ENCODE data around the gene GIPC3. TPM values are rescaled to one million over a fixed set of nuclear protein-coding genes. Genes with fewer than 3 reads are reported as not detected.

GIPC3 gene
- polyA plus RNA-seq, 1 donor: 1.6 TPM

DNA sequence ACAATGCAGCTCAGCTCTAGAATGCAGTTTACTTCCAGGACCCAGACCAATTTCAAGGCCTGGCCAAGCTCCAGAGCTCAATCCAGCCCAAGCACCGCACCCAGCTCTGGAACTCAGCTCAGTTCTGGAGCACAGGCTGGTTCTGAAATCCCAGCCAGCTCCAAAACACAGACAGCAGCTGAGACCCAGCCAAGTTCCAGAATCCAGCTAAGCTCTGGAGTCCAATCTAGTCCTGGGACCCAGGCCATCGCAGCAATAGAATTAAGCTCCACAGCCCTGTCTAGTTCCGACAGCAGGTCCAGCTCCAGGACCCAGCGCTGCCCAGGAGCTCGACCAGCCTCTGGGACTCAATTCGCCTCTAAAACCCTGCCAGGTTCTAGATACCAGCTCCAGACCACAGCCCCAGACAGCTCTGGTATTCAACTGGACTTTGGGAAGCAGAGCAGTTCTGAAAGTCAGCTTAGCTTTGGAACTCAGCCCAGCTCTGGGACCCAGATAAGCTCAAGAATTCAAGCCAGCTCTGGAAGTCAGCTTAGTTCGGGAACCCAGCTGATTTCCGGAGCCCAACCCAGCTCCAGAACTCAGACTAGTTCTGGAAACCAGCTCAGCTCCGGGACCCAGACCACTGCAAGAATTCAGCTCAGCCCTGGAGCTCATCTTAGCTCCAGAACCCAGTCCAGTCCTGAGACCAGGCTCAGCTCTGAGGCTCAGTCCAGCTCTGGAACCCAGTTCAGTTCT, 6.8 kb downstream of the GIPC3 start:
- peaks cover 5% of the 10 kb centered on the region for H3K9me3 ChIP-seq (ENCODE audit: control insufficient read depth, low read depth, low read length)
- no peak overlapping the region for H3K4me3 ChIP-seq (ENCODE audit: low read length)
- no peak for DNase-seq
- no peaks in the 10 kb centered on the region for H3K4me1 ChIP-seq (ENCODE audit: control insufficient read depth, insufficient read depth, low read length)
- H3K27me3 ChIP-seq (ENCODE audit: control insufficient read depth, insufficient read depth, low read length): peaks cover 3% of the 10 kb centered on the region
- no CpG with 5 or more reads among the region's 9 CpGs for WGBS (ENCODE audit: insufficient coverage, low lambda C conversion rate)
- H3K36me3 ChIP-seq (ENCODE audit: control insufficient read depth, insufficient read depth, low read length): no peaks in the 10 kb centered on the region
- no peak overlapping the region for H3K27ac ChIP-seq (ENCODE audit: low read length)

DNA sequence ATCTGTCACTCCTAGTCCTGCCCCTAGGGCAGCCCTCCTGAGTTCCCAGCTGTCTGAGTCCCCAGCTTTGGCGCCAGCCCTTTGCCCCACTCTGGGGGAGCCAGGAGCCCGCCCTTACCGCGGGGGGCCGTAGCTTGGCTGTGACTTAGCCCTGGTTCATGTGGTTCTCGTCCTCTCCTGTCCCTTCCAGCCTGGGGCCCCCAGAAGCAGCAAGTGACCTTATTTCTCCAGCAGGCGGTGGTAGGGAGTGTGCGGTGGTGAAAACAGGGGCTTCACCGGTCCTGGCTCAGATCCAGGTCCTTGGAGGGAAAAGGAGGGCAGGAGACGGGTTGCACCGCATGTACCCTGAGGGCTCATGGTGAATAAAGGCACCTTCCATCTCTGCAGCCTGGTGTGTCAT, 7.9 kb downstream of the GIPC3 start:
- no CpG with 5 or more reads among the region's 11 CpGs for WGBS (ENCODE audit: insufficient coverage, low lambda C conversion rate)
- Histone ChIP-seq H3K27ac (ENCODE audit: low read length) (no peak overlapping the region), H3K36me3 (ENCODE audit: control insufficient read depth, insufficient read depth, low read length) (no peaks in the 10 kb centered on the region), H3K4me3 (ENCODE audit: low read length) (no peak overlapping the region), H3K4me1 (ENCODE audit: control insufficient read depth, insufficient read depth, low read length) (no peaks in the 10 kb centered on the region), H3K27me3 (ENCODE audit: control insufficient read depth, insufficient read depth, low read length) (peaks cover 3% of the 10 kb centered on the region), H3K9me3 (ENCODE audit: control insufficient read depth, low read depth, low read length) (peaks cover 5% of the 10 kb centered on the region)
- DNase-seq: no peak

DNA sequence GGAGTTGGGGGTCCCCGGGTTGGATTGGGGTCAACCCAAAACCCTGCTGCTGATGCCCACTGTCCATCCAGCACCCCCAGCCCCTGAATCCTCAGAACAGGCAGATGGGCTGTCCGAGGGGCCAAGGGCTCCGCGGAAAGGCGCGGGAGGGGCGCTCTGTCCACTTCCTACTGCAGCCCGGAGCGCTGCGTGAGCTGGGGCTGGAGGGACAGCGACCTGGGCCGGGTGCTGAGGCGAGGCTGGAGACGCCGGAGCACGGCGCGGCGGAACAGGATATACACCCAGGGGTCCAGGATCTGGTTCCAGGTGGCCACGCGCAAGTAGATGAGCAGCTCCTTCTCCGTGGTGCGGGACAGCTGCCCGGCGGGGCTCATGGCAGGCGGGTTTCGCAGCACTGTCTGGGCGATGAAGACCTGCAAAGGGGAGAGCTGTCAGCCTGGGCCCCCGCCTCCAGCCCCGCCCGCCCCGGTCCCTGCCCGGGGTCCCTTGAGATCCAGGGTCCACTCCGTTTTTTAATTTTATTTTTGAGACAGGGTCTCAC, 10.3 kb downstream of the GIPC3 start:
- Histone ChIP-seq H3K4me3 (ENCODE audit: low read length) (no peak overlapping the region), H3K27me3 (ENCODE audit: control insufficient read depth, insufficient read depth, low read length) (peaks cover 3% of the 10 kb centered on the region), H3K27ac (ENCODE audit: low read length) (no peak overlapping the region), H3K36me3 (ENCODE audit: control insufficient read depth, insufficient read depth, low read length) (no peaks in the 10 kb centered on the region), H3K9me3 (ENCODE audit: control insufficient read depth, low read depth, low read length) (peaks cover 8% of the 10 kb centered on the region), H3K4me1 (ENCODE audit: control insufficient read depth, insufficient read depth, low read length) (no peaks in the 10 kb centered on the region)
- no CpG with 5 or more reads among the region's 34 CpGs for WGBS (ENCODE audit: insufficient coverage, low lambda C conversion rate)
- DNase-seq: no peak

DNA sequence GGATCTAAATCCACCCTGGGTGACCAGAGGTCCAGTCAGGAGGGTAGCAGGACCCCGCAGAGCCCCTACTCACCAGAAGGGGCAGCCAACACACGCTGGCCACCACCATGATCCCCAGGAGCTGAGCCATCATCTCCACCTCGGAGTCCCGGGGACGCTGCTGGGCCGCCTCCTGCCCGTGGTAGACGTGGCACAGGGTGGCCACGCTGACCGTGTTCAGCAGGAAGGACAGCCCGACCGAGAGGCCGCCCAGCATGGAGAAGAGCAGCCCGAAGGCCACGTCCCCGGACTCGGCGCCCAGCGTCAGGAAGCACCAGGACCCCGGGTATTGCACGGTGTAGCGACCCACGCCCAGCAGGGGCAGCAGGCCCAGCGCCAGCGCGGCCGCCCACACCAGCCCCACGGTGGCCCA, 14.5 kb downstream of the GIPC3 start:
- Histone ChIP-seq H3K4me1 (ENCODE audit: control insufficient read depth, insufficient read depth, low read length) (peaks cover 4% of the 10 kb centered on the region), H3K4me3 (ENCODE audit: low read length) (no peak overlapping the region), H3K9me3 (ENCODE audit: control insufficient read depth, low read depth, low read length) (peaks cover 8% of the 10 kb centered on the region), H3K36me3 (ENCODE audit: control insufficient read depth, insufficient read depth, low read length) (no peaks in the 10 kb centered on the region), H3K27me3 (ENCODE audit: control insufficient read depth, insufficient read depth, low read length) (peaks cover 3% of the 10 kb centered on the region), H3K27ac (ENCODE audit: low read length) (no peak overlapping the region)
- WGBS (ENCODE audit: insufficient coverage, low lambda C conversion rate): no CpG with 5 or more reads among the region's 28 CpGs
- no peak for DNase-seq

DNA sequence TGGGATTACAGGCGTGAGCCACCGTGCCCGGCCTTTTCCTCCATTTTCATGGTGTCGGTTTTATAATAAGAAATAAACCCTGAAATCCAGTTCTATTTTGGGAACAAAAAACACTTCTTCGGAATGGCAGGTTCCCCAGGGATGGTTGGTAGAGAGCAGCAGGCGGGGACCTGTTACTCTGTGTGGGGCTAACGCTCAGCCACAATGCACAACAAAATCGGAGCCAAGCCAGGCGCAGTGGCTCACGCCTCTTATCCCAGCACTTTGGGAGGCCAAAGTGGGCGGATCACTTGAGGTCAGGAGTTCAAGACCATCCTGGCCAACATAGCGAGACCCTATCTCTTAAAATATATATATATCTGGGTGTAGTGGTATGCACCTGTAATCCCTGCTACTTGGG, 15.7 kb downstream of the GIPC3 start:
- Histone ChIP-seq H3K36me3 (ENCODE audit: control insufficient read depth, insufficient read depth, low read length) (no peaks in the 10 kb centered on the region), H3K27ac (ENCODE audit: low read length) (no peak overlapping the region)
- WGBS (ENCODE audit: insufficient coverage, low lambda C conversion rate): no CpG with 5 or more reads among the region's 12 CpGs

DNA sequence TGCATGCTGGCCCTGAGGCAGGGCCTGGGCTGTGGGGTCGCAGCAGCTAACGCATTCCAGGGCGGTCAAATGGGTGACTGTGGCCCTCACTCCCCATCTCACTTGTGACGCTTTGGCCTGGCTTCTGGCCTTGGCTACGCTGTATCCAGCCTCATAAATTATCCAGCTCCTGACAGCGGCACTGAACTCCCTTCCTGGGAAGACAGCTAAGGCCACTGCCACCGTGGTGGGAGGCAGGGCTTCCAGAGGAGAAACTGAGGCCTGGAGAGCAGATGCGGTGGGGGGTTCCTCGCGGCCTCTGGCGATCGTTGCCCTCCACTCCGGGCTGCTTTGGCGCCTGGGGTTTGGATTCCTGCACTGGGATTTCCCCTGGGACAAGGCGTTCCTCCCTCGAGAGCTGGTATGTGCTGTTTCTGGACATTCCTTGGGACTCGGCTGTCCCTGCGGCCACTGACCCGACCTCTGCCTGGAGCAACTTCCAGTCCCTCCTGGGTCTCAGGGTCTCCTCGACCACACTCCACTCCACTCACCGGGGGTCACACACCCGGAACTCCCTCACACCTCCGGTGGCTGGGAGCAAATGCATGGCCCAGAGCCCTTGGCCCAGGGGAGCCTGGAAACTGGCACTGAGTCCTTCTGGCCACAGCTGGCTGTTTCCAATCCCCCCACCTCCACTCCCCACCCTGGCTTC, 18.0 kb downstream of the GIPC3 start:
- no peaks in the 10 kb centered on the region for H3K36me3 ChIP-seq (ENCODE audit: control insufficient read depth, insufficient read depth, low read length)
- H3K27me3 ChIP-seq (ENCODE audit: control insufficient read depth, insufficient read depth, low read length): peaks cover 29% of the 10 kb centered on the region
- H3K27ac ChIP-seq (ENCODE audit: low read length): no peak overlapping the region
- DNase-seq: no peak
- no peak overlapping the region for H3K4me3 ChIP-seq (ENCODE audit: low read length)
- WGBS (ENCODE audit: insufficient coverage, low lambda C conversion rate): no CpG with 5 or more reads among the region's 23 CpGs
- peaks cover 11% of the 10 kb centered on the region for H3K4me1 ChIP-seq (ENCODE audit: control insufficient read depth, insufficient read depth, low read length)
- H3K9me3 ChIP-seq (ENCODE audit: control insufficient read depth, low read depth, low read length): peaks cover 12% of the 10 kb centered on the region

More for the DNA sequence above, 15.7 kb downstream of the GIPC3 start:
- peaks cover 7% of the 10 kb centered on the region for H3K4me1 ChIP-seq (ENCODE audit: control insufficient read depth, insufficient read depth, low read length)
- no peak overlapping the region for H3K4me3 ChIP-seq (ENCODE audit: low read length)
- H3K27me3 ChIP-seq (ENCODE audit: control insufficient read depth, insufficient read depth, low read length): peaks cover 12% of the 10 kb centered on the region
- DNase-seq: no peak
- peaks cover 9% of the 10 kb centered on the region for H3K9me3 ChIP-seq (ENCODE audit: control insufficient read depth, low read depth, low read length)

DNA sequence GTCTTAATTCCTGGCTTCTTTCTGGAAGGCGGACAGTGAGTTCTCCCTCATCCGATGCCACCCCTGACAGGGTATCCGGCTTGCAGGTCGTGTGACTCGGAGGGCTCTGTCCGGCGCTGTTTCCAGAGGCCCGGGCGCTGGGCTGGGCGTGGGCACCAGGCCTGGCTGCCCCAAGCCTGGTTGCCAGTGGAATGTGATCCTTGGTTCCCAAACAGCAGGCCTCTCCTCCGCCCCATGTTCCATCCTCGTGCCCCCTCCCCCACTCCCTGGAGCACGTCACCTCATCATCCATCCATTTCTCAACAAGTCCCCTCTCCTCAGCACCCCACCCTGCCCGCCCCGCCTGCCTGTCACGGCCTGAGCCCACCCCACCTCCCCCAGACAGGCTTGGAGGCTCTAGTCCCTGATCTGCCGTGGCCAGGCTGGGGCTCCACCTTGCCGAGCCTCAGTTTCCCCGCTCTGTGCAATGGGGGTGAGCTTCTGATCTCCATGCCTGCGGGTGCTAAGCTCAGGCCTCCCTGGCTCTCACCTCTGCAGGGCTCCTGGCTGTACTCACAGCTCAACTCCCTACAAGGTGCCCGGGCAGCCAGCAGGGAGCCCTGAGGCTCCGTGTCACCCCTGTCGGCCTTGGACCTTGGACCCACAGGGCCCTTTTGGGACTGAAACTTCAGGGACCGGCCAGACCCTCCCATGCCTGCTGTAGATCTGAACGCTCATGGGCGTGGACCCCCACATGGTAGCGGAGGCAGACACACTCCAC, 19.1 kb downstream of the GIPC3 start:
- no CpG with 5 or more reads among the region's 27 CpGs for WGBS (ENCODE audit: insufficient coverage, low lambda C conversion rate)
- Histone ChIP-seq H3K4me3 (ENCODE audit: low read length) (no peak overlapping the region), H3K27ac (ENCODE audit: low read length) (no peak overlapping the region)

DNA sequence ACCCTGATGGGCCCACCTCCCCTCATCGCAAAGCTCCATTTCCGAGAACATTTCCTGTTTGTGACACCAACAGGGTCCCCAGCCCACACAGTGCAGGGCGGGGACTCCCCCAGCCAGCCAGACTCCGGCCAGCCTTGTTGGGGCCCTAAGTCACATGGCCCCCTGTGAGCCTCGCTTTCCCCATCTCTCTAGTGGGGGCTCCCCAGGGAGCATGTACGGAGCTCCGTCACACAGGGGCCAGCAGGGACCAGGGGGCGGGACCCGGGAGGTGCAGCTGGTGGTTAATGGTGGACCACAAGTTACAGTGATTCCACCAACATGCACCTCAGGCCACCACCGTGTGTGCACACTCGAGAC, 19.7 kb downstream of the GIPC3 start:
- no peak for DNase-seq
- no peaks in the 10 kb centered on the region for H3K36me3 ChIP-seq (ENCODE audit: control insufficient read depth, insufficient read depth, low read length)
- H3K27me3 ChIP-seq (ENCODE audit: control insufficient read depth, insufficient read depth, low read length): peaks cover 29% of the 10 kb centered on the region
- H3K27ac ChIP-seq (ENCODE audit: low read length): no peak overlapping the region
- H3K4me3 ChIP-seq (ENCODE audit: low read length): no peak overlapping the region
- H3K4me1 ChIP-seq (ENCODE audit: control insufficient read depth, insufficient read depth, low read length): peaks cover 11% of the 10 kb centered on the region
- H3K9me3 ChIP-seq (ENCODE audit: control insufficient read depth, low read depth, low read length): peaks cover 13% of the 10 kb centered on the region
- WGBS (ENCODE audit: insufficient coverage, low lambda C conversion rate): no CpG with 5 or more reads among the region's 11 CpGs

More for the DNA sequence above, 19.1 kb downstream of the GIPC3 start:
- H3K27me3 ChIP-seq (ENCODE audit: control insufficient read depth, insufficient read depth, low read length): peaks cover 29% of the 10 kb centered on the region
- H3K36me3 ChIP-seq (ENCODE audit: control insufficient read depth, insufficient read depth, low read length): no peaks in the 10 kb centered on the region
- H3K9me3 ChIP-seq (ENCODE audit: control insufficient read depth, low read depth, low read length): peaks cover 12% of the 10 kb centered on the region
- DNase-seq: no peak
- H3K4me1 ChIP-seq (ENCODE audit: control insufficient read depth, insufficient read depth, low read length): peaks cover 11% of the 10 kb centered on the region

DNA sequence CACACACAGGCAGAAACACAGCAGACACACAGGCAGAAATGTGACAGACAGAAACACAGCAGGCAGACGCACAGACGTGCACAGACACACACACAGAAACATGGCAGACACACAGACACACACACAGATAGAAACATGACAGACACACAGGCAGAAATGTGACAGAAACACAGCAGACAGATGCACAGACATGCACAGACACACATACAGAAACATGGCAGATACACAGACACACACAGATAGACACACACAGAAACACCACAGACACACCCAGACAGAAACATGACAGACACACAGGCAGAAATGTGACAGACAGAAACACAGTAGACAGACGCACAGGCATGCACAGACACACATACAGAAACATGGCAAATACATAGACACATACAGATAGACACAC, 20.1 kb downstream of the GIPC3 start:
- peaks cover 11% of the 10 kb centered on the region for H3K4me1 ChIP-seq (ENCODE audit: control insufficient read depth, insufficient read depth, low read length)
- H3K4me3 ChIP-seq (ENCODE audit: low read length): no peak overlapping the region
- peaks cover 29% of the 10 kb centered on the region for H3K27me3 ChIP-seq (ENCODE audit: control insufficient read depth, insufficient read depth, low read length)
- no peak for DNase-seq
- no peak overlapping the region for H3K27ac ChIP-seq (ENCODE audit: low read length)
- H3K9me3 ChIP-seq (ENCODE audit: control insufficient read depth, low read depth, low read length): peaks cover 10% of the 10 kb centered on the region
- no peaks in the 10 kb centered on the region for H3K36me3 ChIP-seq (ENCODE audit: control insufficient read depth, insufficient read depth, low read length)
- WGBS (ENCODE audit: insufficient coverage, low lambda C conversion rate): no CpG with 5 or more reads among the region's 3 CpGs

DNA sequence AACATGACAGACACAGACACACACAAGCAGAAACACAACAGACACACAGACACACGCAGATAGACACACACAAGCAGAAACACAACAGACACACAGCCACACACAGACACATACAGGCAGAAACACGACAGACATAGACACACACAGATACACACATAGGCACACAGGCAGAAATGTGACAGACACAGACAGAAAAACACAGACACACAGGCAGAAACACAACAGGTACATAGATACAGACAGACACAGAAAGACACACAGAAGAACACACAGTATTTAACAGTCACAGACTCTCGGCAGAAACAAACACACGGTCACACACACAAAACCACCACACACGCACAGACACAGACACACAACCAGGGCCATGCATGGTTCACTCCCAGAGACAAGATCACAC, 20.5 kb downstream of the GIPC3 start:
- H3K4me3 ChIP-seq (ENCODE audit: low read length): no peak overlapping the region
- H3K9me3 ChIP-seq (ENCODE audit: control insufficient read depth, low read depth, low read length): peaks cover 9% of the 10 kb centered on the region
- peaks cover 29% of the 10 kb centered on the region for H3K27me3 ChIP-seq (ENCODE audit: control insufficient read depth, insufficient read depth, low read length)
- no peak overlapping the region for H3K27ac ChIP-seq (ENCODE audit: low read length)
- no peaks in the 10 kb centered on the region for H3K36me3 ChIP-seq (ENCODE audit: control insufficient read depth, insufficient read depth, low read length)
- no CpG with 5 or more reads among the region's 5 CpGs for WGBS (ENCODE audit: insufficient coverage, low lambda C conversion rate)
- H3K4me1 ChIP-seq (ENCODE audit: control insufficient read depth, insufficient read depth, low read length): peaks cover 11% of the 10 kb centered on the region
- no peak for DNase-seq
